GM15510 (cell line): Measurements from ENCODE around the gene ENTPD5.

Experiments used
- POLR2A ChIP-seq: IDR thresholded peaks from 3 replicates; pipeline ENCODE4 v1.6.1; 2011; ENCODE audit warnings: borderline replicate concordance; ENCODE audit not compliant: insufficient read length; ENCODE audit errors: extremely low read depth

The ENTPD5 gene

GRCh38 chr14:74018174-74018585 lies 908 bp downstream of the ENTPD5 start:
- no peak for TF ChIP-seq POLR2A

- TF ChIP-seq POLR2A, result no peak
Observed at GRCh38 chr14:74015963-74016362, 3.1 kb downstream of the ENTPD5 start.

GRCh38 chr14:74015176-74015575 lies 3.9 kb downstream of the ENTPD5 start:
- no peak for TF ChIP-seq POLR2A

GRCh38 chr14:74014299-74014698 lies 4.8 kb downstream of the ENTPD5 start:
- no peak for TF ChIP-seq POLR2A

- no peak for TF ChIP-seq POLR2A
Observed at GRCh38 chr14:74008843-74009499, 10.1 kb downstream of the ENTPD5 start.

GRCh38 chr14:73998726-73999125 lies 20.4 kb downstream of the ENTPD5 start:
- no peak for TF ChIP-seq POLR2A

- no peak for TF ChIP-seq POLR2A
Observed at GRCh38 chr14:73997944-73998447, 21.1 kb downstream of the ENTPD5 start.

- TF ChIP-seq POLR2A, result no peak
Observed at GRCh38 chr14:73997108-73997943, 21.8 kb downstream of the ENTPD5 start.

- no peak for TF ChIP-seq POLR2A
Observed at GRCh38 chr14:73996731-73997107, 22.4 kb downstream of the ENTPD5 start.

GRCh38 chr14:73995977-73996378 lies 23.1 kb downstream of the ENTPD5 start:
- TF ChIP-seq POLR2A, result no peak

GRCh38 chr14:73991092-73991491 lies 28.0 kb downstream of the ENTPD5 start:
- no peak for TF ChIP-seq POLR2A

GRCh38 chr14:73988065-73988464 lies 31.0 kb downstream of the ENTPD5 start:
- TF ChIP-seq POLR2A, result no peak

GRCh38 chr14:73977896-73978295 lies 41.2 kb downstream of the ENTPD5 start:
- TF ChIP-seq POLR2A, result no peak

GRCh38 chr14:73976125-73976524 lies 43.0 kb downstream of the ENTPD5 start:
- no peak for TF ChIP-seq POLR2A

- TF ChIP-seq POLR2A, result no peak
Observed at GRCh38 chr14:73973497-73973896, 45.6 kb downstream of the ENTPD5 start.

GRCh38 chr14:73968885-73969284 lies 50.2 kb downstream of the ENTPD5 start:
- TF ChIP-seq POLR2A, result no peak

- no peak for TF ChIP-seq POLR2A
Observed at GRCh38 chr14:73965216-73965615, 53.9 kb downstream of the ENTPD5 start.

- no peak for TF ChIP-seq POLR2A
Observed at GRCh38 chr14:73961192-73961591, 57.9 kb downstream of the ENTPD5 start.
